Suprapubic skin (tissue), 4 donors: Measurements from ENCODE around the gene GRPEL1. TPM values are rescaled to one million over a fixed set of nuclear protein-coding genes. Genes with fewer than 3 reads are reported as not detected.
A peak's percentile ranks its signal among the peaks of the same experiment; 100 is the strongest.

Experiments used
- DNase-seq, 2 donors: peaks; one replicate each; pipeline ENCODE4 v3.0.0-alpha.2; 2019; ENCODE audit warnings: low spot score in 2 of 2
- H3K27ac ChIP-seq: fragments of 200-600 bp; sonication (generic); one replicate; pipeline ENCODE4 v1.5.1; 2019
- H3K27me3 ChIP-seq: fragments of 200-600 bp; sonication (generic); one replicate; pipeline ENCODE4 v1.5.1; 2019
- H3K36me3 ChIP-seq: fragments of 200-600 bp; sonication (generic); one replicate; pipeline ENCODE4 v1.5.1; 2019
- H3K4me1 ChIP-seq: fragments of 200-600 bp; sonication (generic); one replicate; pipeline ENCODE4 v1.5.1; 2019
- H3K4me3 ChIP-seq: fragments of 200-600 bp; sonication (generic); one replicate; pipeline ENCODE4 v1.5.1; 2019; ENCODE audit warnings: mild to moderate bottlenecking
- H3K9me3 ChIP-seq: fragments of 200-600 bp; sonication (generic); one replicate; pipeline ENCODE4 v1.5.1; 2019
- CTCF ChIP-seq, 2 donors: fragments of 200-600 bp in 1 of 2; fragments of 450-650 bp in 1 of 2; sonication (generic) in 1 of 2; IDR thresholded peaks; one replicate each; pipeline ENCODE4 v1.5.1; 2016 to 2019; ENCODE audit warnings: antibody characterized with exemption in 2 of 2, mild to moderate bottlenecking in 1 of 2, moderate library complexity in 1 of 2
- EP300 ChIP-seq: sonication (generic); formaldehyde crosslinking; IDR thresholded peaks from one replicate; pipeline ENCODE4 v1.6.1; 2017; ENCODE audit warnings: antibody characterized with exemption
- POLR2A ChIP-seq, 2 donors: fragments of 450-650 bp; IDR thresholded peaks; one replicate each; pipeline ENCODE4 v1.6.1; 2017; ENCODE audit warnings: antibody characterized with exemption in 2 of 2, mild to moderate bottlenecking in 2 of 2, moderate library complexity in 2 of 2
- POLR2AphosphoS5 ChIP-seq, 3 donors: sonication (generic); formaldehyde crosslinking; IDR thresholded peaks; one replicate each; pipeline ENCODE4 v1.6.1; 2017; ENCODE audit warnings: antibody characterized with exemption in 3 of 3
- WGBS: methylation state at CpG from one replicate; pipeline ENCODE4 v1.1.5; 2018; 5-methylcytosine and 5-hydroxymethylcytosine counted together
- total RNA-seq, 4 donors: library from RNA; depleted of rRNA; stranded (reverse); fragments of >200 nt; gene quantifications; one replicate each; pipeline ENCODE4 v1.1.0, GENCODE V29; 2016

GRPEL1 gene
- 10 to 100 TPM; 18.2 to 32.4 (median 25.3) TPM for total RNA-seq

- peak; percentile 73 to 92 for TF ChIP-seq POLR2A (IDR thresholded peaks at IDR 0.05)
- peak; percentile 90 to 97 (median 95) for TF ChIP-seq POLR2AphosphoS5 (IDR thresholded peaks at IDR 0.05)
- no peak for TF ChIP-seq EP300
- TF ChIP-seq CTCF (IDR thresholded peaks at IDR 0.05): no peak
- Histone ChIP-seq H3K4me1 (peaks cover 33% of the 10 kb centered on the region), H3K9me3 (no peaks in the 10 kb centered on the region), H3K27ac (peak within 1 kb of the TSS; percentile 93), H3K27me3 (no peaks in the 10 kb centered on the region), H3K4me3 (peak within 1 kb of the TSS; percentile 90), H3K36me3 (peaks cover 15% of the 10 kb centered on the region)
- peak; percentile 82 to 84 for DNase-seq
- 0% methylated on average over 32 of the region's 81 CpGs for WGBS
Measured at GRCh38 chr4:7067452-7068278, at the start of gene GRPEL1. Gene GRPEL1, minus strand, starts transcription at chr4:7068064. Its CDS starts 32 bp downstream, at chr4:7068032.

GRCh38 chr4:7116705-7117104 is 48.8 kb upstream of the GRPEL1 start:
- WGBS: 72% methylated on average over 4 of the region's 6 CpGs
- H3K4me1 ChIP-seq: no peaks in the 10 kb centered on the region
- H3K27me3 ChIP-seq: peaks cover 10% of the 10 kb centered on the region
- H3K9me3 ChIP-seq: no peaks in the 10 kb centered on the region
- H3K4me3 ChIP-seq: no peak overlapping the region
- no peak for TF ChIP-seq POLR2A (IDR thresholded peaks at IDR 0.05)
- TF ChIP-seq EP300: no peak
- no peak for TF ChIP-seq POLR2AphosphoS5 (IDR thresholded peaks at IDR 0.05)
- no peak overlapping the region for H3K27ac ChIP-seq
- DNase-seq: no peak
- no peaks in the 10 kb centered on the region for H3K36me3 ChIP-seq

GRCh38 chr4:7115557-7116340 is 47.9 kb upstream of the GRPEL1 start:
- Histone ChIP-seq H3K27ac (no peak overlapping the region), H3K9me3 (no peaks in the 10 kb centered on the region), H3K4me1 (no peaks in the 10 kb centered on the region), H3K4me3 (no peak overlapping the region), H3K27me3 (peaks cover 10% of the 10 kb centered on the region), H3K36me3 (no peaks in the 10 kb centered on the region)
- TF ChIP-seq POLR2AphosphoS5 (IDR thresholded peaks at IDR 0.05) (no peak), POLR2A (IDR thresholded peaks at IDR 0.05) (no peak)
- no peak for DNase-seq
- WGBS: 89% methylated on average over 12 of the region's 22 CpGs

GRCh38 chr4:7112656-7113055 is 44.8 kb upstream of the GRPEL1 start:
- Histone ChIP-seq H3K27ac (no peak overlapping the region), H3K27me3 (peaks cover 10% of the 10 kb centered on the region), H3K4me1 (no peaks in the 10 kb centered on the region), H3K36me3 (no peaks in the 10 kb centered on the region), H3K9me3 (no peaks in the 10 kb centered on the region), H3K4me3 (no peak overlapping the region)
- no peak for DNase-seq
- 81% methylated on average over 4 of the region's 9 CpGs for WGBS
- TF ChIP-seq POLR2AphosphoS5 (IDR thresholded peaks at IDR 0.05) (no peak), CTCF (IDR thresholded peaks at IDR 0.05) (no peak), POLR2A (IDR thresholded peaks at IDR 0.05) (no peak)

GRCh38 chr4:7111441-7111840 is 43.6 kb upstream of the GRPEL1 start:
- Histone ChIP-seq H3K4me1 (no peaks in the 10 kb centered on the region), H3K4me3 (no peak overlapping the region), H3K27me3 (peaks cover 6% of the 10 kb centered on the region), H3K27ac (no peak overlapping the region), H3K36me3 (no peaks in the 10 kb centered on the region), H3K9me3 (no peaks in the 10 kb centered on the region)
- DNase-seq: no peak
- WGBS: 96% methylated on average over 6 of the region's 8 CpGs
- TF ChIP-seq CTCF (IDR thresholded peaks at IDR 0.05): no peak
- TF ChIP-seq POLR2A (IDR thresholded peaks at IDR 0.05): no peak
- TF ChIP-seq EP300: no peak
- no peak for TF ChIP-seq POLR2AphosphoS5 (IDR thresholded peaks at IDR 0.05)

GRCh38 chr4:7110546-7110945 is 42.7 kb upstream of the GRPEL1 start:
- no peak for TF ChIP-seq CTCF (IDR thresholded peaks at IDR 0.05)
- no peak for TF ChIP-seq POLR2AphosphoS5 (IDR thresholded peaks at IDR 0.05)
- no CpG with 5 or more reads among the region's 4 CpGs for WGBS
- Histone ChIP-seq H3K9me3 (no peaks in the 10 kb centered on the region), H3K4me1 (no peaks in the 10 kb centered on the region), H3K27ac (no peak overlapping the region), H3K4me3 (no peak overlapping the region), H3K27me3 (no peaks in the 10 kb centered on the region), H3K36me3 (no peaks in the 10 kb centered on the region)
- no peak for DNase-seq
